Endodermal cell (in vitro differentiated cells): ENCODE data around the gene AIFM2. TPM values are rescaled to one million over a fixed set of nuclear protein-coding genes. Genes with fewer than 3 reads are reported as not detected.

Experiments used
- DNase-seq: peaks from one replicate; pipeline ENCODE4 v3.0.0-alpha.2; 2017
- H3K27ac ChIP-seq: 2 replicates; pipeline ENCODE4 v1.5.1; 2013; ENCODE audit warnings: mild to moderate bottlenecking, low read depth, low read length, moderate library complexity
- H3K27me3 ChIP-seq: 2 replicates; pipeline ENCODE4 v1.6.1; 2013; ENCODE audit warnings: mild to moderate bottlenecking, low read length, moderate library complexity; ENCODE audit not compliant: insufficient read depth, control insufficient read depth, poor library complexity, severe bottlenecking
- H3K36me3 ChIP-seq: 2 replicates; pipeline ENCODE4 v1.7.0; 2013; ENCODE audit warnings: mild to moderate bottlenecking, low read length, moderate library complexity; ENCODE audit not compliant: control insufficient read depth, insufficient read depth
- H3K4me1 ChIP-seq: one replicate; pipeline ENCODE4 v1.7.0; 2013; ENCODE audit warnings: low read length; ENCODE audit not compliant: control insufficient read depth, insufficient read depth
- H3K4me3 ChIP-seq: 2 replicates; pipeline ENCODE4 v1.5.1; 2013; ENCODE audit warnings: mild to moderate bottlenecking, low read length, moderate library complexity
- H3K9ac ChIP-seq: 2 replicates; pipeline ENCODE4 v1.6.1; 2013; ENCODE audit warnings: mild to moderate bottlenecking, low read length, moderate library complexity; ENCODE audit not compliant: poor library complexity, severe bottlenecking; ENCODE audit errors: extremely low read depth
- H3K9me3 ChIP-seq: 2 replicates; pipeline ENCODE4 v1.6.1; 2013; ENCODE audit warnings: mild to moderate bottlenecking, low read length, moderate library complexity; ENCODE audit not compliant: control insufficient read depth
- H3K27ac Mint-ChIP-seq: 2 replicates; pipeline ENCODE4 v1.8.0; 2020; ENCODE audit warnings: mixed read lengths
- H3K27me3 Mint-ChIP-seq: 2 replicates; pipeline ENCODE4 v1.8.0; 2021; ENCODE audit warnings: mild to moderate bottlenecking, mixed read lengths; ENCODE audit not compliant: insufficient read depth
- H3K36me3 Mint-ChIP-seq: 2 replicates; pipeline ENCODE4 v1.8.0; 2020; ENCODE audit warnings: low read depth, mixed read lengths
- H3K4me1 Mint-ChIP-seq: 2 replicates; pipeline ENCODE4 v1.8.0; 2020; ENCODE audit warnings: mixed read lengths
- H3K4me3 Mint-ChIP-seq: 2 replicates; pipeline ENCODE4 v1.8.0; 2020; ENCODE audit warnings: mild to moderate bottlenecking, moderate library complexity, mixed read lengths
- H3K9me3 Mint-ChIP-seq: 2 replicates; pipeline ENCODE4 v1.8.0; 2020; ENCODE audit warnings: mild to moderate bottlenecking, mixed read lengths
- WGBS, 2 experiments: methylation state at CpG; one replicate each; pipeline versions ENCODE4 v1.1.5 to v1.1.7; 2013; ENCODE audit warnings: missing lambda C conversion rate in 2 of 2, mixed read lengths in 1 of 2; ENCODE audit not compliant: insufficient coverage in 1 of 2, insufficient read length in 1 of 2; 5-methylcytosine and 5-hydroxymethylcytosine counted together
- total RNA-seq, 2 donors: library from RNA; stranded (reverse); fragmentation: NEBNext Ultra II Directional in 1 of 2; extraction: Animal tissue kit (Norgen Biotek cat#: 25700) in 1 of 2; gene quantifications; 2 replicates in 1 of 2; 3 replicates in 1 of 2; pipeline ENCODE4 v1.2.1, GENCODE V29; 2021
- TF ChIP-seq, protein P1 (sequence below): fragments of 200-600 bp; sonication (generic); conservative IDR thresholded peaks from 2 replicates; pipeline ENCODE4 v1.5.0; 2021; ENCODE audit warnings: antibody characterized with exemption, mild to moderate bottlenecking

The AIFM2 gene
- total RNA-seq, 2 donors from 2014 or later: 7.1 to 7.6 TPM

GRCh38 chr10:70090013-70090412, 42.6 kb downstream of the AIFM2 start:
- H3K27ac Mint-ChIP-seq: no peak overlapping the region
- Histone ChIP-seq H3K9ac (no peak overlapping the region), H3K27me3 (no peaks in the 10 kb centered on the region), H3K4me3 (no peak overlapping the region), H3K27ac (no peak overlapping the region), H3K36me3 (peaks cover 84% of the 10 kb centered on the region), H3K4me1 (no peaks in the 10 kb centered on the region), H3K9me3 (no peaks in the 10 kb centered on the region)
- no peaks in the 10 kb centered on the region for H3K9me3 Mint-ChIP-seq
- H3K4me1 Mint-ChIP-seq: no peaks in the 10 kb centered on the region
- H3K36me3 Mint-ChIP-seq: peaks cover 70% of the 10 kb centered on the region
- no peak overlapping the region for H3K4me3 Mint-ChIP-seq
- TF ChIP-seq, protein P1, sequence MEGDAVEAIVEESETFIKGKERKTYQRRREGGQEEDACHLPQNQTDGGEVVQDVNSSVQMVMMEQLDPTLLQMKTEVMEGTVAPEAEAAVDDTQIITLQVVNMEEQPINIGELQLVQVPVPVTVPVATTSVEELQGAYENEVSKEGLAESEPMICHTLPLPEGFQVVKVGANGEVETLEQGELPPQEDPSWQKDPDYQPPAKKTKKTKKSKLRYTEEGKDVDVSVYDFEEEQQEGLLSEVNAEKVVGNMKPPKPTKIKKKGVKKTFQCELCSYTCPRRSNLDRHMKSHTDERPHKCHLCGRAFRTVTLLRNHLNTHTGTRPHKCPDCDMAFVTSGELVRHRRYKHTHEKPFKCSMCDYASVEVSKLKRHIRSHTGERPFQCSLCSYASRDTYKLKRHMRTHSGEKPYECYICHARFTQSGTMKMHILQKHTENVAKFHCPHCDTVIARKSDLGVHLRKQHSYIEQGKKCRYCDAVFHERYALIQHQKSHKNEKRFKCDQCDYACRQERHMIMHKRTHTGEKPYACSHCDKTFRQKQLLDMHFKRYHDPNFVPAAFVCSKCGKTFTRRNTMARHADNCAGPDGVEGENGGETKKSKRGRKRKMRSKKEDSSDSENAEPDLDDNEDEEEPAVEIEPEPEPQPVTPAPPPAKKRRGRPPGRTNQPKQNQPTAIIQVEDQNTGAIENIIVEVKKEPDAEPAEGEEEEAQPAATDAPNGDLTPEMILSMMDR: no peak
- H3K27me3 Mint-ChIP-seq: no peaks in the 10 kb centered on the region
- no peak for DNase-seq
- WGBS, 2 experiments: 96 to 97% methylated on average over 8 of the region's 8 CpGs

GRCh38 chr10:70088308-70088698, 44.3 kb downstream of the AIFM2 start:
- peaks cover 75% of the 10 kb centered on the region for H3K36me3 ChIP-seq
- H3K9ac ChIP-seq: no peak overlapping the region
- H3K27me3 Mint-ChIP-seq: no peaks in the 10 kb centered on the region
- H3K4me1 Mint-ChIP-seq: no peaks in the 10 kb centered on the region
- H3K9me3 Mint-ChIP-seq: no peaks in the 10 kb centered on the region
- no peak overlapping the region for H3K27ac ChIP-seq
- H3K4me3 ChIP-seq: no peak overlapping the region
- H3K4me3 Mint-ChIP-seq: no peak overlapping the region
- no peaks in the 10 kb centered on the region for H3K4me1 ChIP-seq
- no peaks in the 10 kb centered on the region for H3K9me3 ChIP-seq
- H3K36me3 Mint-ChIP-seq: peaks cover 63% of the 10 kb centered on the region
- 83 to 96% methylated on average over 2 to 3 of the region's 3 CpGs for WGBS, 2 experiments
- no peak overlapping the region for H3K27ac Mint-ChIP-seq
- no peaks in the 10 kb centered on the region for H3K27me3 ChIP-seq
- DNase-seq: no peak
- TF ChIP-seq, protein P1: no peak

DNA sequence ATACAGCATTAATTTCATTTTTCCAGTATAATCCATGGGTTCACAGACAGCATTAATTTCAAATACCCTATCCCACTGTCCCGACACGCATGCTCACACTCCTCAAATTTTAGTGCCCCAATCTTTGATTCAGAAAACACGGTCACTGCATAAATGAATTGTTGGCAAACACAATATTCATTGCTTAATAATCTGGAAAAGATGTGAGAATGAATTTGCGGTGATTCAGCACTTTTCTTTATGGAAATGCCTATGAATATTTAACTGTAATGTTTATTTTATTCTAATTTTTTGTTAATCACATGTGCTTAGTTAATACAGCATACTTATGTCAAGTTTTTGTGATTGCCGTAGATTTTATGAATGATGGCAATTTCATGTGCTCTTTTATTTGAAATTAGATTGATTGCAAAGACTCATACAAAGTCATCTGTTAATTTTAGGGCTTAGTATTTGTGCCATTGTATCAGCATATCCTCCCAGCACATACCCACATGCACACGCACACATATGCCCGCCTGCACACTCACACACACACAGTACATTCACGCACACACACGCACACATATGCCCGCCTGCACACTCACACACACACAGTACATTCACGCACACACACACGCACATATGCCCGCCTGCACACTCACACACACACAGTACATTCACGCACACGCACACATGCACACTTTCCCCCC, 44.9 kb downstream of the AIFM2 start:
- Mint-ChIP-seq H3K27ac (no peak overlapping the region), H3K9me3 (no peaks in the 10 kb centered on the region), H3K4me3 (no peak overlapping the region), H3K36me3 (peaks cover 63% of the 10 kb centered on the region), H3K4me1 (no peaks in the 10 kb centered on the region), H3K27me3 (no peaks in the 10 kb centered on the region)
- Histone ChIP-seq H3K4me3 (no peak overlapping the region), H3K27me3 (no peaks in the 10 kb centered on the region), H3K9ac (no peak overlapping the region), H3K36me3 (peaks cover 71% of the 10 kb centered on the region), H3K27ac (no peak overlapping the region), H3K9me3 (no peaks in the 10 kb centered on the region), H3K4me1 (no peaks in the 10 kb centered on the region)
- TF ChIP-seq, protein P1: no peak
- 75 to 87% methylated on average over 4 to 15 of the region's 15 CpGs for WGBS, 2 experiments
- no peak for DNase-seq
